Stimulated activated CD8-positive, alpha-beta memory T cell treated with anti-CD3 and anti-CD28 coated beads, Interleukin-12 subunit alpha, Interleukin-12 subunit beta, amount 100 ng/mL, for 24 hours (primary cell): ENCODE results near the gene FICD.
"Not testable (repeated sequence)": the region's sequence is repeated elsewhere in the genome, so short reads cannot be mapped to it uniquely, and the experiment has no call there.

Experiments used
- DNase-seq: peaks from one replicate; pipeline ENCODE4 v3.0.0-alpha.2; 2020; ENCODE audit errors: extremely low read depth

FICD gene

DNA sequence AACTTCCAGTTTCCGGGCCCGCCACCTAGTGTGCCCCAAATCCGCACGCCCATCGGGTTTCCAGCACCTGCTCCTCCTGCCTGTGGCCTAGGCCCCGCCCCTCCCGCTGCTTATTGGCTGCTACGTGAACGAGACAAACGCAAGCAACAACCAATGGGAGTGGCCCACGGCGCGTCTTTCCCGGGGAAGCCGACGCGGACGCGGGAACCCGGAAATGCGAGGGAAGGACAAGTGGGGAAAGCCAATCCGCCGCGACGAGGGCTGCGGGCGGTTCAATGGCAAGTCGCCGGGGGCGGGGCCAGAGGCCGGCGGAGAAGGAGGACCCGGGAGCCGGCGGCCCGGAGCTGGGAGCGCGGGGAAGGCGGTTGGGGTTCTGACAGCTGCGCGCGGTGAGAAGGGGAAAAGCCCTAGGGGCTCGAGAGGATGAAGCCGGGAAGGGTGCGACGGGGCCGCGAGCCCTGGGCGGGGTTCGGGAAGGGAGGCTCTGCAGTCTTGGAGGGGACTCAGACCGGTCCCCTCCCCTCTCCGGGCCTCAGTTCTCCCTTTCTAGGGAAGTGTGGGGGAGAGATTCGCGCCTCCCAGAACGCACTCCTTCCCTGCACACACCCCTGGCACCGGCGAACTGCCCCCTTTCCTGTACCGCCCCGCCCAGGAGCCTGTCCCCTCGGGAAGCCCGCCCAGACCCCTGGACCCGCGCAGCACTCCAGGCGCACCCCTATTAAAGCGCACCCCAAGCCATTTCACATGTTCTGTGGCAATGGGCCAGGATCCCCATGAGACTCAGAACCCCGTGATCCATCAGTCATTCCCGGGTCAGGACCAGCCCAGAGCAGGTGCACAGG lies at the start of gene FICD:
Gene FICD (plus strand): TSS at position 305 of the 842 bp plus-strand sequence. CDS start 1,696 bp downstream, outside the sequence.
- DNase-seq = peak; percentile 100

DNA sequence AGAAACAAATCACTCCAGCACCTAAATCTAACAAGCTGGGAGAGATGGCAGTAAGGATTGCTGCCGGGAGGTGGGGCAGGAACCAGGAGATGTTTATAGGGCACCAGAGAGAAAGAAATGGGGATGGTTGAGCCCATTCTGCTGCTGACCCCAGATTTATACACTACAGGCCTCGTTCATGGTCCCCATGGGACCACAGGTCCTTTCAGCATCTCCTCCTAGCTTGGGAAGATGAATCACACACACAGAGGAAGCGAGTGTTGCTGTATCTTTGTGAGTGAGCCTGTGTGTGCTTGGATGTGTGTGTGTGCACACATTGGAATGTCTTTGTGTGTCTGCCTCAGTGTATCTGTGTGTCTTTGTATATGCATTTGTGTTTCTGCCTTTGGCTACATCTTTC lies 49.7 kb upstream of the FICD start:
- no peak for DNase-seq

DNA sequence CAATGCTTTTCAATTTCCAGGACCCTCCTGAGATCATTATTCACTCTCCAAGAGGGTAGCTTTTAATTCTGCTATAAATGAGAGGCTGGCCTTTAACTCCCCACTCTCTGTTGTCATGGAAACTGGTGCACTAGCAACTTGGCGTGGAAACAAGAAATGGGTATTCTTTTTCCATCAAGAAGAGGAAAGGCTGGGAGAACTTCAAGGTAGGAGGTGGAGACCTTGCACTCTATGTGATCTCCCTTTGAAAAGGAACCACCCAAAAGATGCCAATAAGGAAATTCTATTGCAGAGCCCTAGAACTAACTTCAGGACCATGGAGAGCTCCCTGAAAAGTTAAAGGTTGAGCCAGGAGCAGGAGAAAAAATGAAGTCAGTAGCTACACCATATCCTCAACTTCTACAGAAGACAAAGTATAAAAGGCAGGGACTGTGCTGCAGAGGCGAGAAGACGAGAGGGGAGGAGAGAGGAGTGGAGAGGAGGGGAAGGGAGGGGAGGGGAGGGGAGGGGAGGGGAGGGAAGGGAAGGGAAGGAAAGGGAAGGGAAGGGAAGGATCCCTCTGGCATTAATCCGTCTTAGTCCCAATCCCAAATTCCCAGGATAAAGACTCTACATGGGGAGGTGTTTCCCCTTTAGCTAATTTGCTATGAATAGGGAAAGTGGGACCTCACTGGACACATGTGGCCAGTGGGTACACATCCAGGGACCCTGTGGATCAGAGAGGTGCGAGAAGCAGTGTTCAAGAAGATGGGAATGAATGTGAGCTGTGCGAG lies 46.7 kb upstream of the FICD start:
- no peak for DNase-seq

DNA sequence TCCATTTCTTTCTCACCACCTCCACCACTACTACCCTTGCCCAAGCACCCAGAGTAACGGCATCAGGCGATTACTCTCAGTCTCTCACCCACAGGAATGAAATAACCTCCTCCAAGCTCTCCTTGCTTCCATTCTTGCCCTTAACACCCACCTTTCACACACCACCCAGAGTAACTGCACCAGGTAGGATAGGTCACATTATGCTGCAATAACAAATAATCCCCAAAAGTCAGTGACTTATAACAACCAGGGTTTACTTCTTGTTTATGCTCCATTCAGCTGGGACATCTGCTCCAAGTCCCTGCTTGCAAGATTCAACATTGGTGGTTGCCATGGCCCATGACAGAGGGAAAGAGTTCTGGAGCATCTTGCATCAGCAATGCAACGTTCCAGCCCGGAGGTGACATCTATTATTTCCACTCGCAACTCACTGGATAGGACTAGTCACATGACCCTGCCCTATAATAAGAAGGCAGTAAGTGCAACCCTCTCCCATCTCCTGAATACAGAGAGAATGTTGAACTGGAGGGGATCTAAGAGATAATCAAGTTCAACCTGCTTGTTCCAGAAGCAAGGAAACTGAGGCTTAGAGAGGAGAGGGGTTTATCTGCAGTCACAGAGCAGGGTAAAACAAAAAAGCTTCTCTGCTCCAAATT lies 41.5 kb upstream of the FICD start:
- no peak for DNase-seq

DNA sequence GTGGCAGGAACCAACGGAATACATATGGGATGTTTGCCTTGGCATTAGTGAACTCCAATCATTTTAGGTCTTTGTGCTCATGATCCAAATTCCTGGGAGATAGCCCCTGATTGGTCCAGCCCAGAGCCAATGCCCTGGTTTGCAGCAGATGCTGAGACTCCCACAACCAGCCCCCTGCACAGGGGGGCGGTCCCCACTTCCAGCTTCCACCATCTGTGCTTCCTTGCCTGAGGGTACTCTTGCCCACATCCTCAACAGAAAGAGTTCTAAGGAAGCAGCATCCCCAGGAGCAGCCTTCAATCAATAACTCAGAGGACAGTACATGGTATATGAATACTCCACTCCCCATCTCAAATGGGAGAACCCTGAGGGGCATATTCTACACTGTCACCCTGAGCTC lies 39.7 kb upstream of the FICD start:
- no peak for DNase-seq

DNA sequence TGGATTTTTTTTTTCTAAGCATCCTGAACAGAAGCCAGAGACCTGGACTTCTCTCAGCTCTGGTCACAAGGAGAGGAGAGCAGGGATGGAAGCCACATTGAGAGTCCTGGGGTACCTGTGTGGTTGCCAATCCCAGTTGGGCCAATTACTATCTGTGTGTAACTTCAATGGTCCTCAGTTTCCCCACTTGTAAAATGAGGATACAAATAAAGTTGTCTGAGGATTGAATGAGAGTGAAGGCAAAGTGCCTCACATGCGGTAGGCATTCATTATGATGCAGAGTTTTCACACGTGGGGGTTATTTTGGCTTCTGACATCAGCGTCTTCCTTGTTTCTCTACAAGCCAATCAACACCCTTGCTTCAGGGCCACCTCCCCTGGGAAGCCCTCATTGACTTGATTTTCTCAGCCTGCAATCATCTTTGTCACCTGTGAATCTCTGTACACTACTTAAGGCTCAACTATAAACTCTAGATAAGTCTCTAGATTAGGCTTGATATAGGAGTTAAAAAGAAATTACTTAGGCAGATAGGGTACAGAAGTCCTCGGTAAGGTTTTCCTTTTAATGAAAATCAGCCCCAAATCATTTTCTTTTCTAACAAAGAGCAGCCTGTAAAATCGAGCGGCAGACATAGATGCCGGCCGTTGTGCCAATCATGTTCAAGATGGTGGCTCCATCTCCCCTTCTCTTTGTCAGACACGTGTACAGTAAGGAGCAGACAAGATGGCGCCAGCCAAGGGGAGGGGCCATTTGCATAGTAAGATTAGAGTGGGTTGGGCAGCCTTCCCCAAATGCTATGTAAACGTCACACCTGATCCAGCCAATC lies 37.8 kb upstream of the FICD start:
- DNase-seq = no peak

DNA sequence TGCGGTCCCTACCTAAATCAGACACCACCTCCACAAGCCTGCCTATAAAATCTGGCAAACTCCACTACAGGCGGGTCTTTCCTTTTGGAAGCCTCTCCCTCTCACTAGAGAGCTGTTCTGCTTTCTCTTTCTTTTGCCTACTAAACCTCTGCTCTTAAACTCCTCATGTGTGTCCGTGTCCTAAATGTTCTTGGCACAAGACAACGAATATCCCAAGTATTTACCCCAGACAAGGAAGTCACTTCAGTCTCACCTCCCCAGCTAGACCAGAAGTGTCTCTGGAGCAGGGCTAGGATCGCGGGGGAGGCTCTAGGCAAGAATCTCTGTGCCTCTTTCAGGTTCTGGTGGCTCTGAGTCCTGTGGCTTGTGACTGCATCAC lies 37.2 kb upstream of the FICD start:
- DNase-seq = no peak

DNA sequence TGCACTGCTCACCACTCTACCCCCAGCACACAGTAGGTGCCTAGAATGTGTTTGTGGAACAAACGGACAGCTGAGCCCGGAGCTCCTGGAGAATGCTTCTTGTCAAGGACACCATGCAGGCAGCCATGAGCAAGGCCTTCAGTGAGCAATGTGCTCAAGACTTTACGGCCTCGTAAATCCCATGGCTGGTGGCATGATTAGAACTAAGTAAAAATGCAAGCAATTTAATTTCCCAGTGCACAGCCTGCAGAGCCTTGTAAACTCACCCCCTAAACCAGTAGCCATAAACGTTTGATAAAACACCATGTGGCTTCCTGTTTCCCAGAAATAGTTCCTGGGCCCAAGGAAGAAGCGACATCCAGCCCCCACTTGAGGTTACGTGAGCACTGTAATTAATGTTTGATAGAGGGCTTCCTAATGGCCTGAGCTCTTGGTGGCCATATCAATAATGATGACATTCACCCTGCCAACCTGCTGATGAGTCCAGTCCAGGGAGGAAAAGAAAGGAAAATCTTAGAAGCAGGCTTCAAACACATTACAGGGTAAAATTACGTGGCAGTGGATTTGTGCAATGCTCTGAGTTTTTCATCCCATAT lies 36.4 kb upstream of the FICD start:
- no peak for DNase-seq

DNA sequence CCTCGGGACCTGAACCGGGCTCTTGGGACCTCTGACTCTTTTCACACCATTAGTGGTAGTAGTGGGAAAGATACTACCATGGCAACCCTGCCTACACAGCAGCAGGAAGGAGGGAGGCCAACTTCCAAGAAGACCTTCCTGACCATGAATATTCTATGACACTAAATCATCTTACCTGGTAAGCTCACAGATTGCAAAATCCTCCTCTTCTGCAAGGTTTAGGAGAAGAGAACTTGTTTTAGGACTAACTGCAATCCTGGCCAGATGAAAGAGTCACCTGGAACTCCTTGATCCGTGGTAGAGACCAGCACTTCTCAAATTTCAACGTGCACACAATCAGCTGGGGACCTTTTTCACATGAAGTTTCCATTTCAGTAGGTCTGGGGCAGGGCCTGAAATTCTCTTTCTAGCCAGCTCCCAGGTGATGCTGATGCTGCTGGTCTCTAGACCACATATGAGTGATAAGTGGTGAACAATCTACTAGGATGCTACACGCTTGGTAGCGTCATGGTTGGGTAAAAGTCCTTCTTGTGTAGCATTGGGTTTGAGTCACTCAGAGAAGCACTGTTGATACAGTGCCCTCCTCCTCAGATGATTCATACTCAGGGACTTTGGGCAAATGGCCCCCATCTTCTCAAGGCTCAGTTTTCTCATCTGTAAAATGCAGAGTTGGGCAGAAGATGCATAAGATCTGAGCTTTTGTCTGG lies 35.6 kb upstream of the FICD start:
- DNase-seq = no peak

DNA sequence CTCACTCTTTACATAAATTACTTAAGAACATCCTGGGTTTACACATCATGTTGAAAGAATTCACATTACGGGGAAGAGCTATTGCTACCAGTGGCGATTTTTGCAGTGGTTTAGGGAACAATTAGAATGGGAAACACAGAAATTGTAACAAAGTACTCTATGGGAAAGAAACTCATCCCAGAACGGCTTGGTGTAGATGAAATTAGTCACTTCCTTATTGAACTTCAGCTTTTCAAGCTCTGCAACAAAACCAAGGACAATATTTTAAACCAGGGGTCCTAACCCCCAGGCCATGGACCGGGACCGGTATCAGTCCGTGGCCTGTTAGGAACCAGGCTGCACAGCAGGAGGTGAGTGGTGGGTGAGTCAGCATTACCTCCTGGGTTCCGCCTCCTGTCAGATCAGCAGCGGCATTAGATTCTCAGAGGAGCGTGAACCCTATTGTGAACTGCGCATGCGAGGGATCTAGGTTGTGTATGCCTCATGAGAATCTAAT lies 32.3 kb upstream of the FICD start:
- DNase-seq = no peak

DNA sequence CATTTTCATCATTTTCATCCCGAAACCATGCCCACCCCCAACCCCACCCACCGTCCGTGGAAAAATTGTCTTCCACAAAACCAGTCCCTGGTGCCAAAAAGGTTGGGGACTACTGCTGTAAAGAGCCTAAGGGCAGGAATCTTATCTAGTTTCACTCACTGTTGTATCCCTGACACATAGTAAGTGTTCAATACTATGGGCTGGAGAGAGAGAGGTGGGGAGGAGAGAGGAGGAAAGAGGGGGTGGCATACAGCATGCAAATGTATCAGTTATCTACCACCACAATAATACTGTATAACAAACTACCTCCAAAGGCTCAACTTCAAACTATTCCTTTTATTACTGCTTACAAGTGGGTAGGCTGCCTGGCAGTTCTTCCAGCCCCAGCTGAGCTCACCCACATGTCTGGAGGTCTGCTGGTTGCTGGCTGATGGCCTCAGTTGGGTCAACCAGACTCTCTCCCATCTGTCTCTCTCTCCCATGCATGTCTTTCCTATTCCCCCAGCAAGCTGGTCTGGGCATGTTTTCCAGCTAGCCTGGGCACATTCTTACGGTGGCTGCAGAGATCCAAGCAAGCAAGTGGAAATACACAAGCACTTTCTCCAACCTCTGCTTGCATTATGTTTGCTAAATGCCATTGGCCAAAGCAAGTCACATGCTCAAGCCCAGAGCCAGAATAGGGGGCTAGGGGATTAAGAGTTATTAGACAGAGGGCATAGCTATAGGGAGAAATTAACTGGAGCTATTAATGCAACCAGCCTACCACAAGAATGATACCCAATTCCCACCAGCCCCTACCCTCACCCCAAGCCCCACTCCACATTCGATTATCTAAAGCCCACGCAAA lies 31.6 kb upstream of the FICD start:
- DNase-seq = no peak

DNA sequence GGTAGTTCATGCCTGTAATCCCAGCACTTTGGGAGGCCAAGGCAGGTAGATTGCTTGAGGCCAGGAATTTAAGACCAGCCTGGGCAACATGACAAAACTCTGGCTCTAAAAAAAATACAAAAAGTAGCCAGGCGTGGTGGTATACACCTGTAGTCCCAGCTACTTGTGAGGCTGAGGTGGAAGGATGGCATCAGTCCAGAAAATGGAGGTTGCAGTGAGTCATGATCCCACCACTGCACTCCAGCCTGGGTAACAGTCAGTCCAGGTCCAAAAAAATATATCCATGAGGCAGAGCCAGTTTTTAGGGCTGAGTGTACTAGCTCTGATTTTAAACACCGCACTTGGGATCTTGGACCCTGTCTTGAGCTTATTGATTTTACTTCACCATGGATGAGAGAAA lies 30.6 kb upstream of the FICD start:
- DNase-seq = no peak

DNA sequence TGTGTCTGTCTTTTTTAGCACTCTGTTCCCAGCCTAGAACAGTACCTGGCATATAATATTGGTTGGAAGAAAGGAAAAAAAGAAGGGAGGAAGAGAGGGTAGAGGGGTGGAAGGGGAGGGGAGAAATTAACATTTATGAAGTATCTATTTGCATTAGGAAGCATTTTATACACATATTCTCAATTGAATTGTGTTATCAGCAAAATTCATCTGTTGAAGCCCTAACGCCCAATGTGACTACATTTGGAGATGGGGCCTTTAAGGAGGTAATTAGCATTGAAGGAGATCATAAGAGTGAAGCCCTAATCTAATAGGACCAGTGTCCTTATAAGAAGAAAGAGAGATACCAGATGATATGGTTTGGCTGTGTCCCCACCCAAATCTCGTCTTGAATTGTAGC lies 30.2 kb upstream of the FICD start:
- no peak for DNase-seq

DNA sequence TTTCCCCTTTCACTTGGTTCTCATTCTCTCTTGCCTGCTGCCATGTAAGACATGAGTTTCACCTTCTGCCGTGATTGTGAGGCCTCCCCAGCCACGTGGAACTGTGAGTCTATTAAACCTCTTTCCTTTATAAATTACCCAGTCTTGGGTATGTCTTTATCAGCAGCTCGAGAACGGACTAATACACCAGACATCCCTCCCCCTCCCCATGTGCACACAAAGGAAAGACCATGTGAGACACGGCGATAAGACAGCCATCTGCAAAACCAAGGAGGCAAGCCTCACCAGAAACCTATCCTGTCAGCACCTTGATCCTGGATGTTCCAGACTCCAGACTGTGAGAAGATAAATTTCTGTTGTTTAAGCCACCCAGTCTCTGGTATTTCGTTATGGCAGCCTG lies 29.7 kb upstream of the FICD start:
- not testable (repeated sequence) for DNase-seq

DNA sequence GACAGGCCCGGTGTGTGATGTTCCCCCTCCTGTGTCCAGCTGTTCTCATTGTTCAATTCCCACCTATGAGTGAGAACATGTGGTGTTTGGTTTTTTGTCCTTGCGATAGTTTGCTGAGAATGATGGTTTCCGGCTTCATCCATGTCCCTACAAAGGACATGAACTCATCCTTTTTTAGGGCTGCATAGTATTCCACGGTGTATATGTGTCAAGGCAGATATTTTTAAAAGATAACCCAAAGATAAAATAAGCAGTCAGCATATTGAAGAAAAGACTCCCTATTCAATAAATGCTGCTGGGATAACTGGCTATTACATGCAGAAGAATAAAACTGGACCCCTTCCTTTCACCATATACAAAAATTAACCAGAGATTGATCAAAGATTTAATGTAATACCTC lies 28.0 kb upstream of the FICD start:
- DNase-seq = not testable (repeated sequence)

DNA sequence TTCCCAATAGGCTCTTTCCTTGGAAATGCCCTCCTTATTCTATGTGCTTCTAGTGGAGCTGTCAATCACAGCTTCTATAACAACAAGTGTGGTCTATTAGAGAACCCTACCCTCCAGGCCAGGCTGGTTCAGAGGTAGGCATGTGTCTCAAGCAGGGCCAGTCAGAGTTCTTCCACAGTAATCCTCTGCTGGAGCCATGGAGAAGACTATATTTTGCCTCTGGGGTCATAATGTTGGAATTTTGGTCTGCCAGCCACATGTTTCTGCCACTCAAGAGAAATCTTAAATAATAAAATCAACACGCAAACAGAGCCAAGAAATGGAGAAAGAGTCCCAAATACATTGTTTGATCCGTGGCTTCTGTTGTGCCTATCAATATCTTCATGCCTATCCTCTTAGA lies 23.8 kb upstream of the FICD start:
- no peak for DNase-seq

DNA sequence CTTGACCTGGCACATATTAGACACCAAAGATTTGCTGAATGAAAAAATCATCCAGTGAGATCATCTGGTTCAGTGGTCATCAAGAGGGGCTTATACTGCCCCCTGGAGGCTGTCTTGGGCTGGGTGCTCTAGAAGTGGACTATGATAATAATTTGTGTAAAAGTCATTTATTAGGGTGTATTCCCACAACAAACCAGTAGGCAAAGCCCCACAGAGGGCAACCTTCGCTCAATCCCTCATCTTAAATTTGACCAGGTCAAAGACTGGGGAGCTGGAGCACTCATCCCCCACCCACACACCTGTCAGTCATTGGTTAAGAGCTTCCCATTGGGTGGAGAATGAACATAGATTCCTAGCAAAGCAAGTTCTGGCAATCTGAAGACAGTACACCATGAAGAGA lies 20.0 kb upstream of the FICD start:
- DNase-seq = no peak

DNA sequence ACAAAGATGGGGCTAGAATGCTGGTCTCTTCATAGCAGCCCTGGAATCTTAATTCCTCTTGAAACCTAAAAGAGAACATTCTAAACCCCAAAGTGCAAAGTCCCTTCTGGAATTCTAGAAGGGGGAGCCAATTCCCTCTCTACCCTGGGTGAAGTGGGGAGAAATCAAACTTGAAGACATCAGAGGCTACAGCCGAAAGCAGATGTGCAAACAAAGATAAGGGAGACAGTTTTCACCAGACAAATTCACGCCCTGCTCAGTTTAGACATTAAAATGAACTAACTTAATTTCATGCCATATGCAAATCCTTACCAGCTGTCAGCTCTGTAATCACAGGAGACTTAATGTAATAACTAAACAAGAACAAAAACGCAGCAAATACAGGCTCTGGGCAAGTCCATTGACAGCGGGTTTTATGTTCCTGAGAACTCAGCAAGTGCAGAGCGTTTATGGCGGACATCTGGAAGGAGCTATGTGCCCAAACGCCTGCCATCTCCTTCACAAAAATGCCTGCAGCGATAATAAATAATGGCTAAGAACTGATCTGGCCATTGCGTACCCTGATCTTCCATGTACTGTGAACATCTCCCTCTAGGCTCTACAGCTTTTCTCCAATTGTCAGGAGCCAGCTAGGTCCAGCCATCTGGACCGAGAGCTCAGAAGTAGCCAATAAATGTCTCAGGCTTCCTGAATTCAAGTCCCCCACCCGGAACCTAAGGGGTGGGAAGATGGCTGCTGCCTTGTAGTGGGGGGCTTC lies 19.1 kb upstream of the FICD start:
- no peak for DNase-seq

DNA sequence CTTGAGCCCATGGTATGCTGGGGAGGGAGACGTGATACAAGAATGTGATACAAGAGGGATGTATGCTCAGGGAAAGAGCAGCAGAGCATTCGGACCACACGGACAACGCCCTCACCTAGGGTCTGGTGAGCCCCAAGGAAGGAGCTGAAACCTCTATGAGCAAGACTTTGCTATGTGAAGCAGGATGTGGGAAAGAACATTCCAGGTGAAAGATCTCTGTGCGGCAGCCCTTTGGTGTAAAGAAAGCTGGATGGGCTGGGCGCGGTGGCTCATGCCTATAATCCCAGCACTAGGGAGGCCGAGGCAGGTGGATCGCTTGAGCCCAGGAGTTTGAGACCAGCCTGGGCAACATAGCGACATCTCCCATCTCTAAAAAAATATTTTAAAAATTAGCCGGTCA lies 16.9 kb upstream of the FICD start:
- DNase-seq = no peak
